Inflammatory macrophage treated with lipopolysaccharide for 4 hours (primary cell): ENCODE results near the gene IGF1R.
A peak's percentile ranks its signal among the peaks of the same experiment; 100 is the strongest.

Experiments
- DNase-seq: peaks from one replicate; pipeline ENCODE4 v3.0.0-alpha.2; 2020

The IGF1R gene

DNA sequence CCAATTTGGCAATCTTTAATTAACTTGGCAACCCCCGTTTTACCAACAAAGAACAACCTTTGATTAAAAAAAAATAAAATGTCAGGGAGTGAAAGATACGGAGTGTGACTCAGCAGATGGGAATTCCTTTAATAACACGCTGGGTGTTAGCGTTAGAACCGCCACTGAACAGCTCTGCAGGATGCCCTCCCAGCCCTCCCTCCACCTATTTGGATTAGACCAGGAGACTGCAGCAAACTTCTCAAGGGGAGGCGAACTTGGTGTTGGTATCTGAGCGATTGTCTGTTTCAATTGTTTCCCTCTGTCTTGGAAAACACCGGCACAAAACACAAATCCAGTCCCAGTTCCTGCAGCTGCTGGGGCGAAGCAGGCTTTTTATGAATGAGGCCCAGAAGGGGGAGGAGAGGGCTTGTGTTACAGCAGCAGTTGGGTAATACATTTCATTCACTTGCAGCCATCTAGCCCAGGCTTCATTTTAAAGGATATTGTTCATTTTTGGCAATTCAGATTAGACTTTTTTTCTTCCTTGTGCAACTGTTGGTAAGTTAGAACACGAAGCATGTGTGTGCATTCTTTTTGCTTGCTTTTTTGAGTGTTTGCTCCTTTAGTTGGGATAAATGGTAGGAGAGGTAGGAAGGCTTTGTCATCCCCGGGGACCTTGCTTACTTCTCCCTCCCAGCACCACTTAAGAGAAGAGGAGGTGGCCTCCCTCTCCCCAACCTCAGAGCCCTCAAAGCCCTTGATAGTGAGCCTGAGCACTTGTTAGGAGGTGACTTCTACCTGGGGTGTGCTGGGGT, 152.3 kb downstream of the IGF1R start:
- DNase-seq, result peak; percentile 40

DNA sequence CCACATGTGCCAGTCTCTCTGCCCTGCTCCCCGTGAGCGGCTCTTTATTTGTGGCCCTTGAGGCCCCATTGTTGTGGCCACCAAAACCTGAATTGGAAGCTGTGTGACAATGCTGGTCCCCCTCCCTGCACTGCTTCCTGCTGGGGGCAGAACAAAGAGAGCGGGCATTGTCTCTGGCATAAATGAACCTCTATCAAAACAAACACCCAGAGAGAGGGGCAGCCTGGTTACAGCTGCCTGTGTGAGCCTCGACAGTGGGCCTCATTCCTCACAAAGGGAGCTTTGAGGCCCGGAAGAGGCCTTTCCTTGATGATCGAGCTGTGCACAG, 152.9 kb downstream of the IGF1R start:
- no peak for DNase-seq

DNA sequence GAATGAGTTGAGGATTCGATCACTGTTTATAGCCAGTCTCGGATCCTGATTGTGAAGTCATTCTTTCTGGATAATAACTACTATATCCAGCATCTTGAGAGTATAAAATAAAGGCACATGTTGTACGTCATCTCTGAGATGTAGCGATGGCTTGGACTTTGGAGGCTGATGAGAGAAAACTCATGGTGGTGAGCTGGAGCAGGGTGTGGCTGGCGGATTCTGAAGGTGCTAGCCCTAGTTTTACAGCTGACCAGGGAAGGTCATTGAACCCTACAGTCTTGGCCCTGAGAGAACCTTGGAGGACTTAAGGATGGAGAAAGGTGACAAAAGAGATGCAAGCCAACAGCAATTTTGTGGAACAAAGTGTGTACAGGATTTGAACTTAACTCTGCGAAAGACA, 153.8 kb downstream of the IGF1R start:
- no peak for DNase-seq

DNA sequence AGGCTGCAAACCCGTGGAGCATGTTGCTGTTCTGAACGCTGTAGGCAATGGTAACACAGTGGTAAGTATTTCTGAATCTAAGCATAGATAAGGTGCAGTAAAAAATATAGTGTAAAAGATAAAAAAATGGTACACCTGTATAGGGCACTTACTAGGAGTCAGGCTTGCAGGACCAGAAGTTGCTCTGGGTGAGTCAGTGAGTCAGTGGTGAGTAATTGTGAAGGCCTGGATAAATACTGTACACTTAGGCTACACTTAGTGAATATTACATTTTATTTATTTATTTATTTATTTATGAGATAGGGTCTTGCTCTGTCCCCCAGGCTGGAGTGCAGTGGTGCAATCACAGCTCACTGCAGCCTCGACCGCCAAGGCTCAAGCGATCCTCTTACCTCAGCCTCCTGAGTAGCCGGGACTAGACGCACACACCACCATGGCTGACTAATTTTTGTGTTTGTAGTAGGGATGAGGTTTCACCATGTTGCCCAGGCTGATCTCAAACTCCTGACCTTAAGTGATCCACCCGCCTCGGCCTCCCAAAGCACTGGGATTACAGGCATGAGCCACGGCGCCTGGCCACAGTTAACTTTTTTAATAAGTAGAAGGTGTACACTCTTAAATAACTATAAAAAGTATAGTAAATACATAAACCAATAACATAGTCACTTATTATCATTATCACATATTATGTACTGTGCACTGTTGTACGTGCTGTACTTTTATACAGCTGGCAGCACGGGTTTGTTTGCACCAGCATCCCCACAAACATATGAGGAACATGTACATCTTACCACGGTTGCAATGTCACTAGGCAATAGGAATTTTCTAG, 155.1 kb downstream of the IGF1R start:
- DNase-seq, result no peak

DNA sequence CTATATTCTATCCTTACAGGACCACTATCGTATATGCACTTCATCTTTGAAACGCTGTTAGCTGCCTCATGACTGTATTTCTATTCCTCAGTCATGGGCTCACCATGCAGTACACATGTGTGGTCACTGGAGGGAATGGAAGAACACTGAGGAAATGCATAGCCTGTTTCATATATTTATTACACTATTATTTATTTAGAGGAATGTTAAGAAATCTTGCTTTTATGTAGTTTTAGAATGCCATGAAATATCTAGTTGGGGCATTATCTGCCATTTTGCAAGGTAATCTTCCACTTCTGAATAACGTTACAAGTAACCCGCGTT, 155.7 kb downstream of the IGF1R start:
- DNase-seq, result no peak

DNA sequence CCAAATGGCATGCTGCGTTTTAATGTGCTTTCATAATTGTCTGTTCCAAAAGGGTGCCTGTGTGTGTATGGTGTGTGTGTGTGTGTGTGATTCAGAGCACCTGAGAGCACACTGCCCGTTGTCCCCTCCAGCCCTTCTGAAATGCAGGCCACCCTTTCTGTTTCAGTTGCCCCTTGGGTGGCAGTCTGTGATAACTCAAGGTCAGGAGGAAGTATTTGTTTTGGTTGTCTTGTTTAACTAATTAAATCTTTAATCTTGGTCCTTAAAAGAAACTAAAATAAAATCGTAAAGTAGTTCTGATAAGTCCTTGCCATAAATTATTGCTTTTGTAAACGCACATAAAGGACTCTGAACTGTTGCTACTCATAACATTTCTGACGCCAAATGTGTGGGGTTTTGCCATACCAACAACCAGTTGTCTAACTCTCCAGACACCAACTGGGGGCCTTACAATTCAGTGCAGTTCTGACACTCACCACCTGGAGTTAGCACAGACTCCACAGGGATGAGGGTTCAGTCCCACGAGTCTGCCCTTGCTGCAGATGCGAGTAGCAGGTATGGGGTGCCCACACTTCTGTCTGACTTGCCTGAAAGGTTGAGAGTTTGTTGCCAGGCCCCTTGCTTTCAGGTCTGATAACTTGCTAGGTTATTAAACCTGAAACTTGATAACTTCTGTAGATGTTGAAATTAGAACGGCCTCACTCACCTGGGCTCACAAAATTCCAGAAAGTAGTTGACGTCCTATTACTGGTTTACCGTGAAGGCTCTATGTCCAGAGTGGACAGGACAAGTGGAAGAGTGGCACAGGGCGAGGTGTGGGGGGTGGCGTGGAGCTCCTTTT, 157.3 kb downstream of the IGF1R start:
- no peak for DNase-seq

DNA sequence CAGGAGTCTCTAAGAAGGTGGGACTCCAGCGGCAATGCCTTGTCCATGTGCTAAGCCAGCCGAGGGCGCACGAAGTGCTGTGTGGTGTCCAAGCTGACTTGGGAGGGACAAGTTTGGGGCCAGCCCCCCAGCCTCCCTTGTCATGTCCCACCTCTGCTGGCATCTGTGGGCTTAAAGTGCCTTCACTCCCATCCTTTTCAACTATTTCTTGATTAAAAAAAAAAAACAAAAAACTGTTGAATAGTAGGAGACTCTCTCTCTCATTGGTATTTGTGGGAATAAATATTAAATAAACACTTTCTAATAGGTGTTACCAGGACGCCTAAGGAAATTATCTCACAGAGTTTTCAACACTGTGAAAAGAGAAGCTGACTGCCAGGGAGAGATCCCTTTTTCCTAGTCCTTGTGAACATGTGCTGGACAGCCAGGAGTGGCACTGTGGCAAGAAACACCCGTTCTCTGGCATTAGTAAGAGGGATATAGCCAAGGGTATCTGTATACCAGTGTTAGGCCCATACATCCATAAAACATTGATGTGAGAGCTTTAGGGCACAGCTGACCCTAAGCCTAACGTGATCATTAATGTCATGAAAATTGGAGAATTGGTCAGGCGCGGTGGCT, 158.0 kb downstream of the IGF1R start:
- DNase-seq, result no peak

DNA sequence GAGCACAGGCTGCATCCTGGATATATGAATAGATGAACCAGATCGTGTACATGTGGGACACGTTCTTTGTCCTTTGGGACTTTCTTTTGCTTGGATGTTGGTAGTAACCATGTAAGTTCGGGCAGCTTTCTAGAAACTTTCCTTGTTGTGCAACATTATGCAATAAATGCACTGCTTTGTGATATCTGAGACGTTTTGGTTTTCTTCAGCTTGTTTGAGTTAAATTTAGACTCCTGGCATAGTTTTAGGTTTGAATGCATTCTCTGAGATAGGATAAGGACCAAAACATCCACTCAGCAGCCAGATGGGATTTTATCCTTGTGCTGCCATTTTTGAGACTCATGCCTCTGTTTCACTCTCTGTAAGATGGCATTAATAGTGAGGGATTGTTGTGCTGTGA, 158.9 kb downstream of the IGF1R start:
- no peak for DNase-seq

DNA sequence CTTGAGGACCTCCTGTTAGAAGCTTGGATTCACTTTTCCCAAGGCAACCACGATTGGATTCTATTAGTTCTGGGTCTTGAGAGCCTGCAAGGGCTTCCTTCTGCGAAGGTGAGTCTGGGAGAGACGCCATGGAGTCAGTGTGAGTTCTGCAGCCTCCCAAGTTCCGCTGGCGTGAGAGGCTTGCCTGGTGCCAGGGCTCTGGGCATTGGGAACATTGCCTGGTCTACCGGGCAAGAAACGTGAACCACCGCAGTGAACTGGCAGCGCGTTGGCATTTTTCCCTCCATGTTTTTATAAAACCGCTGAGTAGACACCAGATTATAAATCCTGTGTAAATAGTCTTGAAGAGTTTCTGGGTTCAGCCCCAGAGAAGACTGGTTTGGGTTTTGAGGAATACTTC, 160.9 kb downstream of the IGF1R start:
- DNase-seq, result no peak

DNA sequence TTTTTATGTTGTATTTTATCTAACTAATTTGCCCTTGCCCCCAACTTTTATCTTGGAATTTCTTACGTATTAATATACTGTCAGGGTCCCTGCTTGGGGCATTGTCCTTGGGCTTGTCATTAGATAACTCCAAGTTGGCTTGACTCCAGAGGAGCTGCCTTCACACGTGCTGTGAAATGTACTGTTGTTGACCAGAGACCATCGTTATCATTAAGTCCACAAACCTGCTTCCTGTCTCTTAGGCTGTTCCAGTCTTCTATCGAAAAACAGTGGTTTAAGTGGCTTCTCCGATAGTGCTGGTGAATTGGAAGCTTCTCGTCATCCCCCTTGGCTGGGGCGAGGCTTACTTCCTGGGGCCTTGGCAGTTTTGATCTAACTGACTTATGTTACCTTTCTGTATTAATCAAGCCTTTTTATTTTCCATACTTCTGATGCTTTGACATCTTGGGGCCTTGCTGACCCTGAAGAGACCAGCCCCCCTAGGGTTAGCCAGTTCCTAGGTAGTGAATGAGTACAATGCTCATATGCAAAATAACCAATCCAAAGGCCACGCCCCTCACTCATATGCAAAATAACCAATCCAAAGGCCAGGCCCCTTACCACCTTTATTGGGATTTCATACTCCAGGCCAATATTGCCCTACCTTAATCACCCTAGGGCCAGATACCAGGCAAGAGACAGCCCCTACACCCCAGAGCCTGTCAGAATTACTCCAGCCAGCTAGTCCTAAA, 164.5 kb downstream of the IGF1R start:
- no peak for DNase-seq

DNA sequence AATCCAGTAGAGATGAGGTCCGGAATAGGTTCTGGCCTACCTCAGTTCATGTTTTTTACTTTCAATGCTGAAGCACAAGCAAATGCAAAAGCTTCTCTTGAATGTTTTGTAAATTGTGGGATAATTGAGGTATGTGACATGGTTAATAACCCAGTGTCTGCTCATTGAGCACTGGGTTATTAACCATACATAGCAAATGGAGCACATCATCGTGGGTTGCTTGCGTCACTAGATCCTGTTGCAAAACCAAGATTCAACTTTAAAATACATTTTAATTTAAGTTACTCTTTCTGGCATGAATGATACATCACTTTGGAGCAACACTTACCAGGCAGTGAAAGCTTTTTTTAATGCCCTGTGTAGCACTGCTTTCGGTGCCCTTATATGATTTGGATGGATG, 165.6 kb downstream of the IGF1R start:
- DNase-seq, result no peak

DNA sequence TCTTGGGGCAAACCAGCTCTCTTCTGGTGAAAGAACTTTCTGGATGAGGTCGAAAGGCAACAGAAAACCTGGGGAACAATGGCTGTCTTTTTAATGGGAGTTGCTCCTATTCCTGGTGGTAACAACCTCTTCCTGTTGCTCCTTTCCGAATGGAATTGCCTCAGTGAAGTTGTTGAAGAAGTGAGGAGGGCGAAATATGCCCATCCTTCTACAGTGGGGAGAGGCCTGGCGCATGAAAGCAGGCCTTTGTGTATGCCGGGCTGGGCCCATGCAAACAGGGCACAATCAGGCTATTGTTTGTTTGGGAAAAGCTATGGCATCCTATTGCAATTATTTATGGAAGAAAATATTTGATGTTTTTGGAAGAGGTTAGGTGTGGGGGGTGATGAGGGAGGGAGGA, 166.9 kb downstream of the IGF1R start:
- DNase-seq, result no peak

DNA sequence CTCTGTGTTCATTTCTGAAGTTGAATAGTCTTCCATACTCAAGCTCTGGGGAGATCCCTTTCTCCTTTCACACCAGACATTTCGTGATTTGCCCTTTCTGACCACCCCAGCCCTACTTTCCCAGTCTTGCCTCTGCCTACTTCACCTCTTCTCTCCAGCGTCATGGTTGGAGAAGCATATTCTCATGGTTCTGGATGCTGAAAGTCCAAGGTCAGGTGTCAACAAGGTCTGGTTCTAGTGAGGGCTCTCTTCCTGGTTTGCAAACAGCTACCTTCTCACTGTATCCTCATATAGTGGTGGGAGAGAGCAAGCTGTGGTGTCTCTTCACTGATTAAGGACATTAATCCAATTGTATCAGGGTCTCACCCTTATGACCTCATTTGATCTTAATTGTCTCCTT, 169.4 kb downstream of the IGF1R start:
- DNase-seq, result no peak

DNA sequence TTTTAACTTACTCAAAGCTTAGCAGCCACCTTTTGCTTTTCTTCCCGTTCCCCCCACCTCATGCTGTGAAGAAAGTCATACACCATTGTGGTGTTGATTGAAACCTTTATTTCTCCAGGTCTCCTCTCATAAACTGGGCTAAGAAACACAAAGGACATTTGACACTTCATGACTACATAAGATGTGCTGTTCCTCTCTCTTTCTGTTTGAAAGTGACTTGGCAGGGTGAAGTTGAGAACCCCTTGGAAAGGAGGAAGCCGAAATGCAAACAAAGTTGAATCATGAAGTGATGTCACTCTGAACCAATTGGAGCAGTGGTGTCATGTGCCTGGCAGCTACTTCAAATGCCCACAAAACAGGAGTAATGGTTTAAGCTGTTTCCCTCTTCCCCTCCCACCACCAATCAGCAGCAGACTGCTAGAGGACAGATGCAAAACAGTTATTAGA, 174.7 kb downstream of the IGF1R start:
- peak; percentile 83 for DNase-seq

DNA sequence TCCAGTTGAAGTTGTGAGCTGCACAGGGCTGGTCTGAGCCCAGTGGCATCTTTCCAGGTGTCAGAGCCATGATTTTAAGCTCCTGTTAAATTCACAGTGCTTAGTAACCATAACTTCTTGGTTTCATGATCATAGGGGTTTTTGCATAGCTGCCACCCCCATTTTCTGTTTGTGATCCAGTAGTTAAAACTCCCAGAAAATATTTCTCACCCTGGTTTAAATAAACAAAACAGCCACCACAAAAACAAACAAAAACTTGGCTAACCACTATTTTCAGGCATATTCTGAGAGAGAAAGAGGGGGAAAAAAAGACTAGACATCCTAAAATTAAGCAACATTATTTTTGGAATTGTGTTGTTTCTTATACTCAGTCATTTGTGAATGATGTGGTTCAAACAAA, 175.3 kb downstream of the IGF1R start:
- no peak for DNase-seq

DNA sequence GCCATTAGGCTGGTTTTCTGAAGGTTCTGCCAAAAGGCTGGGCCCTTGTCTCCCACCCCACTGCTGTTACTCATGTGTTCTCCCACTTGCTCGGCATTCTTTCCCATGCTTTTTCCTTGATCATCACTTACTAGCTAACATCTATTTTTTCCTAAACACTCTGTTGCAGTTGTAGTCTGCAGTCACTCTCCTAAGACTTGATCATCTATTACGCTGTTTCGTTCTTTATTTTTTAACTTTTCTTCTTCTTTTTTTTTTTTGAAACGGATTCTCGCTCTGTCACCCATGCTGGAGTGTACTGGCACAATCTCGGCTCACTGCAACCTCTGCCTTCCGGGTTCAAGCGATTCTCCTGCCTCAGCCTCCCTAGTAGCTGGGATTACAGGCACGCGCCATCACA, 176.3 kb downstream of the IGF1R start:
- DNase-seq, result no peak

DNA sequence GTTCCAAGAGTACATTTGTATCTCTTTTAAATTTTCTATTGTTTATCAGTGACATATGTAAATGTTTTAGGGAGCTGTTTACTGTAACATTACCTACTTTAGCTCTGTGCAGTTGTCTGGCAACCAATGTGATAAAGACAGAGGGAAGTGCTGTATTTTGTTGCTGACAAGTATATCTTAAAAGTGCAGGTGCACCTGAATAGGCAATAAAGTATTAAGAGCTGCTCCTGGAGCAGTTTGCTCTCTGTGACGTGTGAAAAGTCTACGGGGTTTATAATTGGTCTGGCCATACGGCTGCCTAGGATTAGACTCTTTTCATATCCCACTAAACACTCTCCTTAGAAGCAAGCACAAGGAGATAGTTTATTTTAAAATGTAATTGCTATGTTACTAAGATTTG, 178.3 kb downstream of the IGF1R start:
- DNase-seq, result no peak

DNA sequence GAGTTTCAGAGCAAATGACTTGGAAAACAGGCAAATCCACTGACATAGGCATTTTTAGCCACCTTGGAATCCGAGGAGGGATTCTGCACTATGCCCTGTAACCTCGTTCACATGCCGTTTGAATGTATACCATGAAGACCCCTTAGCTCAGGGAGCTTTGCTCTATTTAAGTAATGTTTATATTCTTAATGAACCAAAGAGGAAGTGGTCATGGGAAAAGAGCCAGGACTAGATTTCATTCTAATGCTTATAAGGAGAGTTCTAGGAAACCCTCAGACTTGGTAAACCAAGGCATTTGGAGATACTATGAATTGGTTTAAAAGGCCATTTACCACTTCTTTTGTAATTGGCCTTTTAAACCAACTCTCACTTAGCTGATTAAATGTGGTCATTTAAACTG, 178.9 kb downstream of the IGF1R start:
- DNase-seq, result no peak

DNA sequence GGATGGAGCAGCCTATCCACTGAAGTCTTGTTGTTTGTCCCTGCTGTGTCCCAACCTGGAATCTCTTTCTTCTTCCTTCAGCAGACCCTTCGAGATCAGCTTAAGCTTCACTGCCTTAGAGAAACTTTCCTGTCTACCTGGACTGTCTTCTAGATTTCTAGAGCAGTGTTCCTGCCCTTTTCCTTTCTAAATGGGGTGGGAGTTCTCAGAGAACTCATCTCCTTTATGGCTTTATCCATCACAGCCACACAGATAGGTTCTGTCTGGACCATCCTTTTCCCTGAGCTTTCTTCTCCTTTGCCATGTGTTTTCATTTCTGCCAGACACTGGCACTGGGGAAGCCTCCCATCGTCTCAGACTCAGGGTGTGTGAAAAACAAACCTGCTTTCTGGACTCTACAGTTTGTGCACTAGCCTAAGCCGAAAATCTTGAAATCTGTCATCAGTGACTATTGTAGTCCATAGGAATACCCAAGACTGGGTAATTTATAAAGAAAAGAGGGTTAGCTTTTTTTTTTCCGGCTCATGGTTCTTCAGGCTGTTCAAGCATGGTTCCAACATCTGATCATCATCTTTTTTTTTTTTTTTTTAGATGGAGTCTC, 181.8 kb downstream of the IGF1R start:
- no peak for DNase-seq

DNA sequence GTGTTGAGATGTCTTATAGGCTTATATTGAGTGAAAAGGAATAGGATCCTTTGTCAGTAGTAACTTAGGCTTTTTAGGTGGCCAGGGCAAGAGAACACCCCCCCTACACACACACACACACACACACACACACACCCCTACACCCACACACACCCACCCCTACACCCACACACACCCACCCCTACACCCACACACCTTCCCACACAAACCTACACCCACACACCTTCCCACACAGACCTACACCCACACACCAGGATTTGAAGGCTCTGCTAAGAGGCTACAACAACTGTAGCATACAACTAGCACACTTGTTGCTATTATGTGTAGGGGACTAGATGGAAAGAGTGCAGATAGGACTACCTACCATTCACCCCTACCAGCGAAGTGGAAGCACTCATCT, 186.6 kb downstream of the IGF1R start:
- no peak for DNase-seq

DNA sequence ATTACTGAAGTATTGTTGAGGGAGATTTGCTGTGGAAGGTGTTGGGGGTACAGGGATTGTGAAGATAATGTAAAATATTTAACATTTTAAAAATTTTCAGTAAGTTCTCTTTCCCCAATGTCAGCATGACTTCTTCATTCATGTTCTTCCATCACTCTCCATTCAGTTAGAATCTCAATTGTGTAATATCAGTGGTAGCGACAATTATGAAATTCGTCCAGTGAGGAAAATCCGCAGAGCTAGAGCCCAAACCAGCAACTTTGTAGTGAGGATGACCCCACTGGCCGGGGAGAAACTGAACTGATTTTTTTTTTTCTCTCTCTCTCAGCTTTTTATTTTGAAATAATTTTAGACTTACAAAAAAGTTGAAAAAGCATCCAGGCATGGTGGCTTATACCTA, 187.5 kb downstream of the IGF1R start:
- peak; percentile 70 for DNase-seq
